ENCODE measurements around the gene RNFT2. TPM values are rescaled to one million over a fixed set of nuclear protein-coding genes. Genes with fewer than 3 reads are reported as not detected.

Gene RNFT2
- total RNA-seq, 2 donors from 2014 or later, result 0.32 to 4.7 TPM

GRCh38 chr12:116867523-116867922 is 129.4 kb downstream of the RNFT2 start:
- intact Hi-C loops (cut with DNase I), result no loop called here
- Histone ChIP-seq H3K27ac (no peak overlapping the region), H3K9me3 (no peaks in the 10 kb centered on the region), H3K4me1 (replicated peaks) (no peaks in the 10 kb centered on the region), H3K36me3 (no peaks in the 10 kb centered on the region), H3K4me3 (no peak overlapping the region), H3K27me3 (replicated peaks; ENCODE audit: insufficient read depth) (no peaks in the 10 kb centered on the region)
- WGBS, result 93% methylated on average over 2 of the region's 2 CpGs
- TF ChIP-seq POLR2A (IDR thresholded peaks at IDR 0.05), result no peak
- no peak for TF ChIP-seq POLR2AphosphoS5 (IDR thresholded peaks at IDR 0.05)
- no peak for TF ChIP-seq CTCF (IDR thresholded peaks at IDR 0.05)
- no peak for DNase-seq (ENCODE audit: low spot score)

- TF ChIP-seq POLR2A (IDR thresholded peaks at IDR 0.05) (no peak), POLR2AphosphoS5 (IDR thresholded peaks at IDR 0.05) (no peak), CTCF (IDR thresholded peaks at IDR 0.05) (no peak)
- WGBS, result 67% methylated on average over 4 of the region's 4 CpGs
- no peaks in the 10 kb centered on the region for H3K9me3 ChIP-seq
- DNase-seq (ENCODE audit: low spot score), result no peak
- H3K36me3 ChIP-seq, result no peaks in the 10 kb centered on the region
- intact Hi-C loops (cut with DNase I), result loop anchor here (10.0 kb wide), 1 partner anchor 166 kb away; no protein-coding TSS in a partner anchor
- no peak overlapping the region for H3K4me3 ChIP-seq
- no peak overlapping the region for H3K27ac ChIP-seq
- H3K27me3 ChIP-seq (replicated peaks; ENCODE audit: insufficient read depth), result no peaks in the 10 kb centered on the region
- H3K4me1 ChIP-seq (replicated peaks), result no peaks in the 10 kb centered on the region
These were observed 132.2 kb downstream of the RNFT2 start for GRCh38 chr12:116870306-116870705.

- Histone ChIP-seq H3K27me3 (replicated peaks; ENCODE audit: insufficient read depth) (peaks cover 15% of the 10 kb centered on the region), H3K27ac (no peak overlapping the region), H3K9me3 (no peaks in the 10 kb centered on the region), H3K4me3 (no peak overlapping the region), H3K36me3 (no peaks in the 10 kb centered on the region), H3K4me1 (replicated peaks) (peaks cover 4% of the 10 kb centered on the region)
- TF ChIP-seq POLR2A (IDR thresholded peaks at IDR 0.05) (no peak), POLR2AphosphoS5 (IDR thresholded peaks at IDR 0.05) (no peak), CTCF (IDR thresholded peaks at IDR 0.05) (no peak)
- intact Hi-C loops (cut with DNase I), result loop anchor here (10.0 kb wide), 1 partner anchor 170 kb away; no protein-coding TSS in a partner anchor
- DNase-seq (ENCODE audit: low spot score), result no peak
- 94% methylated on average over 4 of the region's 4 CpGs for WGBS
These were observed 136.3 kb downstream of the RNFT2 start for GRCh38 chr12:116874324-116874995.

GRCh38 chr12:116876151-116876869 is 138.2 kb downstream of the RNFT2 start:
- H3K36me3 ChIP-seq, result no peaks in the 10 kb centered on the region
- WGBS, result 17% methylated on average over 19 of the region's 19 CpGs
- H3K27ac ChIP-seq, result no peak overlapping the region
- peaks cover 12% of the 10 kb centered on the region for H3K4me1 ChIP-seq (replicated peaks)
- no peak for DNase-seq (ENCODE audit: low spot score)
- no peaks in the 10 kb centered on the region for H3K9me3 ChIP-seq
- H3K4me3 ChIP-seq, result no peak overlapping the region
- intact Hi-C loops (cut with DNase I), result loop anchor here (10.0 kb wide), 1 partner anchor 172 kb away; no protein-coding TSS in a partner anchor
- no peak for TF ChIP-seq POLR2AphosphoS5 (IDR thresholded peaks at IDR 0.05)
- TF ChIP-seq CTCF (IDR thresholded peaks at IDR 0.05), result no peak
- no peak for TF ChIP-seq POLR2A (IDR thresholded peaks at IDR 0.05)
- H3K27me3 ChIP-seq (replicated peaks; ENCODE audit: insufficient read depth), result peaks cover 23% of the 10 kb centered on the region
